HG02884 (cell line): ENCODE data around the gene THRAP3.

ENCODE experiments used
- ATAC-seq: cut with Tn5 transposase; IDR thresholded peaks from one replicate; pipeline ENCODE4 v1.9.1; 2021; ENCODE audit warnings: mild to moderate bottlenecking, moderate library complexity; ENCODE audit not compliant: unreplicated experiment

The THRAP3 gene

DNA sequence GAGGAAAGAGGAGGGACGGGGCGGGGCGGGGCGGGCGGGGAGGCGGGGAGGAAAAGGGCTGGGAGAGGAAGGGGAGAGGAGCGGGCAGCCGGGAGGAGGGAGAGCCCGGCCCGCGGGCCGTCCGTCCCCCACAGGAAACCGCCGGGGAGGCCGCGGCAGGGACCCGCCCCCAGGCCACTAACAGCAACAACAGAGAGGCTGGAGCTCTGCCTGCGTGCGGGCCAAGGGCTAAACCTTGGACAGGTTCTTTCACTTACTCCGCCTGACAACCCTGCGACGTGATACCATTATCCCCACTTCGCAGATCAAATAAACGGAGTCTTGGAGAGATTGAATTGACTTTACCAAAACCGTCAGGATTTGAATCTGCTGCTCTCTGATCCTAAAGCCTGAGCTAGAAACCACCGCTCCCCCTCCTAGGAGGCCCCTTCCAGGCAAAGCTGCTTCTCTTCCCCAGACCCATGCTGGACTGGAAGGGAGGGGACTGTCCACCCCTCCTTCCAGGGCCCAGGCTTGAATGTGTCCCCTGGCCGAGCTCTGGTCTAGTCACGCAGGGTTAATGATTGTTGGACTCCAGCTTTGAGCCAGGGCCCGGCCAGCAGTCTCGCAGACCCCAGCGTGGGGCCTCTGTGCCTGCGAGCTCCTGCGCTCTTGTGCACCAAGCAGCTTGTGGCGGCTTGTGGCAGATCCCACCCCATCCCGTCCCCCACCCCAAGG is 99.6 kb downstream of the THRAP3 start, which contains the start of gene EVA1B:
TSS of gene EVA1B (minus strand) at position 10 of the 717 bp plus-strand sequence. CDS start 608 bp downstream, outside the sequence.
- ATAC-seq = no peak

DNA sequence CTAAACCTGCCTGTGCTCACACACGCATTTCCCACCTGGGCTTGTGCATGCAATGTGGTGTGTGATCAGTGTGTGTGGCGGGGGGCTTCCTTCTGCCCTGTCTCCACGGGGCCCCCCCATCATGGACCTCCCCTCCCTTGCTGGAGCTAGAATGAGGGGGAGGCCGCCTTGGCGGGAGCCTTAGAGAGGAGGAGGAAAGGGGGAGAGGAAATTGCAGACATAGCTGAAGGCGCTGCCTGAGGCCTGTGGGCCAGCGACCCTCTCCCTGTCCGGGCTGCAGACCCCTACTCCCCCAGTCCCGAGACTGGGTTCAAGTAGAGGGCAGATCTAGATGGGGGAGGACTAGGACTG is 100.1 kb downstream of the THRAP3 start:
- no peak for ATAC-seq

DNA sequence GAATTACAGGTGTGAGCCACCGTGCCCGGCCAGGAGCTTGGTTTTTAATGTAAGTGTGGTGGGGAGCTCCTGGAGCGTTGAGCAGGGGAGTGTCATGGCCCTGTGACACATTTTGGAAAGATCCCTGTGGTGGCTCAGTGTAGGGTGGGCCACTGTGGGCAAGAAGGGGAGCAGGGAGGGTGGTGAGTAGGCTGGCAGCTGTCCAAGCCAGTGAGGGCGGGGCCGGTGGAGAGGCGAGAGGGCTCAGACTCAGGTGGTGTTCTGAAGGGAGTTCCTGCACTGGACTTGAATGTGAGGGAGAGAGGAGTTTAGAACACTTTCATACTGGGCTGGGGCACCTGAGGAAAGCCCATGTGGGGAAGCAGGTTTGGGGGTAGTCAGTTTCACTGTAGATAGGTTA is 102.3 kb downstream of the THRAP3 start:
- ATAC-seq = no peak

DNA sequence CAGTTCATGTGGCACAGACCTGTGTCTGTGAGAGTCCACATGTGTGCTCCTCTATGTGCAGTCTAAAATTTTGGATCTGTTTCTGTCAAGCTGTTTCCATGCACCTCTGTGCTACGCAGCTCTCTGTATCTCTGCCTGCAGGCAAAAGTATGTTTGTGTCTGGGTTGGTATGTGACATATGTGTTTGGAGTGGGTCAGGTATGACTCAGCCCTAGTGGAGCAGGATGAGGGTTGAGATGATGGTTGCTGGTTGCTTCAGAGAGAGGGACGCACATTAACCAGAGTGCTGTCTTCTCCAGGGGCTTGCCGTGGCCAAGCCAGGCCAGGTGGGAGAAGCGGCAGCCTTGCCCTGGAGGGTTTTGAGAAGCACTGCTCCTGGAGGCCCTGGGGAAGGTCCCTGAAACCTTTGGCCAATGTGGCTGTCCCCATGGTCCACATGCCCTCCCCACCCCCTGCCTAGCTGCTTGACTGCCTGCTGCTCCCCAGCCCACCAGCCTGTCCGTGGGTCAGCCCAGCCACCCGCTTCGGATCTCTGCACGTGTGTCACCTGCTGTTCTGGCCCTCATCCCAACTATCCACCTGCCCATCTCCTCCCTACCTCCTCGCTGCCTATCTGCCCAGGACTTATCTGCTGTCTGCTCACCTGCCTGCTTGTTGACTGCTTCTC is 103.3 kb downstream of the THRAP3 start:
- no peak for ATAC-seq

DNA sequence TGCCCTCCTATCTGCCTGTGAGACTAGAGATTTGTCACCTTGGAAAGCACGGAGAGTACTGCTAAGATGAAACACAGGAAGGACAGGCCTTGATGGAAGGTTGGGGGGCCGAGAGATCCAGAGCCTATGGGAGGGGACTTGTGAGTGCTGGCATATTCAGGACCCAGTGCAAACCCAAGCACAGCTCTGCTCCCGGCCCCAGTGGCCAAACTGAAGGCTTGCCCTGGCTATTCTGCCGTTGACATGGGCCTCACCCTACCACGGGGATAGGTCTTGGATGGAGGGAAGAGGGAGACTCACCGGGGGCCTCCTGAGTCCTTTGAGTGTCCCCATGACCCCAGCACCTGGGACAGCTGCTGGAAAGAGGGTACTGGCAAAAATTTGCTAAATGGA is 103.8 kb downstream of the THRAP3 start:
- ATAC-seq = no peak

GRCh38 chr1:36328713-36329112 is 104.5 kb downstream of the THRAP3 start:
- no peak for ATAC-seq

- ATAC-seq = no peak
Measured at GRCh38 chr1:36329817-36330216, 105.6 kb downstream of the THRAP3 start.

GRCh38 chr1:36330940-36331339 is 106.7 kb downstream of the THRAP3 start:
- ATAC-seq = no peak

GRCh38 chr1:36337830-36338229 is 113.6 kb downstream of the THRAP3 start:
- no peak for ATAC-seq

- ATAC-seq = no peak
Measured at GRCh38 chr1:36339215-36339614, 115.0 kb downstream of the THRAP3 start.

DNA sequence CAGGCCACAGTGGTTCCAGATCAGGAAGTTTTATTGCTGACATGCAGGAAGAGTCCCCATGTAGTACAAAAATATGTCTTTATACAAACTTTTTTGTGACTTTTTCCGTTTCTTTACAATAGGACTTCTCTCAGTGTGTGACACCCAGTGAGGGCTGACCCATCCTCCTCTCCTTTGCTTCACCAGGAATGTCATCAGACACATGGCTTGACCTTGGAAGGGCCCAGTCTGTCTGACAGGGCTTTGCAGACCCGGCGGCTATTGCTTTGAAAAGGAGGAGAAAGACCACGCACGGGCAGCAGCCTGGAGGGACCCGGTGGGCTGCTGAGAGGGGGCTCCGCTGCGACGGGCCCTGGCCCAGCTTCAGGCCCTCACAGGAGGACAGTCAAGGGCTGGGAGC is 115.4 kb downstream of the THRAP3 start:
- no peak for ATAC-seq

DNA sequence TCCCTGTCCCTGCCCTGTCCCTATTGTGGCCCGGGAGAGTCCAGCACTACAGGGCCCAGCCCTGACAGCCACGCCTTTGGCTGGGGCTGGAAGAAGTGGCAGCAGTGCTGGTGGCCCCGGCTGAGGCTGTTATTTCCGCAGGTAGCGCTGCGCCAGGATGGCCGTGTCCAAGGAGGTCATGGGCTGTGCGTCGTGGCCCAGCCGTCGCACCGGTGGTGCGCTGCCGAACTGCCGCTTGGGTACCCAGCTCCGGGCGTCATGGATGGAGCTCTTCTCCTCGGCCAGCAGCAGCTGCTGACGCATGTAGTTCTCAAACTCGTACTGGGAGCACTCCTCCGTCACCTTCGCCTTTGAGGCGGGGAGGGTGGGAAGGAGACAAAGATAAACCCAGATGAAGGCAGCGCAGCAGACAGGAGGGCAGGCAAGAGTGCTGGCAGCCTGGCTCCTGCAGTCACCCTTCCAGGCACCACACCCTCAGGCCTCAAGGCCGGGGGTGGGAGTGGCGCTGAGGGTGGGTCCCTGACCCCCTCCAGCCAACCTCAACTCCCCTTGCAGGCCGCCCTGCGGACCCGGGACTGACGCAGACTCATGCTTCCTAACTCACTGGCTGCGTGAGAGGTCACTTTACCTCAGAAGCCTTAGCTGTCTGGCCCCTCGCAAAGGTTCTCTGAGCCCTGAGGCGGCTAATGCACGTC is 117.5 kb downstream of the THRAP3 start:
- ATAC-seq = no peak

- no peak for ATAC-seq
Measured at GRCh38 chr1:36342426-36343185, 118.4 kb downstream of the THRAP3 start.

DNA sequence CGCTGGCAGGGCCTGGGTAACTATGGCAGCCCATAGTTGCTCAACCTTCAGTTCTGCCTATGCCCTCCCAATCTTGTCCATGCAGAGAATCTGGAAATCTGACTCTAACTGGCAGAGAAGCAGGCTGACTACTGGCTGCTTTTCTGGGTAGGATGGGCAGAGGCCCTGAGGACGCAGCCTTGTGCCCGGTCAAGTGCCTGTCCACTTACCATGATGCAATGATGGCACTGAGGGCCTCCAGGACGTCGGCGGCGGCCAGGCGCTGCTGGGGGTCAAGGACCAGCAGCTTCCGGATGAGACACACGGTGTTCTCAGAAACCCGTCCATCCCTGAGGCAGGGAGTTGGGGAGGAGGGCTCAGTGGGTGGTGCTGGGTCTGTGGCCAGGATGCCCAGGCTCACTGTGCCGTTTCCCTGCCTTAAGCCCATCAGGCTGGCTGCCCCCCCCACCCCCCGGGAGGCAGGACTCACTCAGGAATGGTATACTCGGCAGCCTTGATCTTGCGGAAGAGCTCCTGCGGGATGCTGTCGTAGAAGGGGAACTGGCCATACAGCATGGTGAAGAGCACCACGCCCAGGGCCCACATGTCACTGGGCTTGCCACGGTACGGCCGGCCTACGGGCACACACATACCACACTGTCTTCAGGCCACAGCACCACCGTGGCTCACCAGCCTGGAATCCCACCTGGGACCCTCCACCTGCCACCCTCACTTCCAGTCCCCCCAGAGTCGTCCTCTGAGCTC is 119.6 kb downstream of the THRAP3 start:
- no peak for ATAC-seq

DNA sequence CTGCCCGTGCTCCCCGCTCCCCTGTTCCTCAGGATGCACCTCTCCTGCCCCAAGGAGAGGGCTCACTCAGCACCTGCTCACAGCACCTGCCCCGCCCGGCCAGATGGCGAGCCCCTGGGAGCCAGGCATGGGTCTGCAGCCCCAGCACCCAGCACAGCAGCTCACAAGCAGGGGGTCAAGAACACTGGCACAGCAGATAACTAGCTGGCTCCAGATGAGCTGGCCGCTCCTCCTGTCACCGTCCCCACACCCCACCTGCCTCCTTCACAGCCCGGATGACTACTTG is 120.1 kb downstream of the THRAP3 start:
- ATAC-seq = no peak

DNA sequence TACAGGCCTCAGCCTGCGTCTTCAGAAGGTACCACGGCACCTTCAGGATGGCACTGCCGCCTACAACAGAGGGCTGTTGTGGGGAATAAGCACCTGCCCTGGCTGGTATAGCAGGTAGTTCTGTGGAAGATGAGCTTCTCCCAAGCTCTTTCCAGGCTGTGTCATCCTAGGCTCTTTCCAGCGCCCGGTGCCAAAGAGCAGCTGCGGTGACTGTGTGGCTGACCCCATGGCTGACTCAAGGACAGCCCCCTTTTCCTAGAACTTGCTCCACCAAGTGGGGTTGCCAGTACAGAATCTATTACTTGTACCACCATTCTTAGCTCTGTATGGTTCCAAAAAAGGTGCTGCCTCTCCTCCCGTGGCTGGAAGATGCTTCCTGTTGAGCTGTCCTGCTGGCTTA is 121.1 kb downstream of the THRAP3 start:
- ATAC-seq = no peak

- ATAC-seq = no peak
Measured at GRCh38 chr1:36346741-36347370, 122.6 kb downstream of the THRAP3 start.

GRCh38 chr1:36349241-36349671 is 125.0 kb downstream of the THRAP3 start:
- ATAC-seq = peak; percentile 78

DNA sequence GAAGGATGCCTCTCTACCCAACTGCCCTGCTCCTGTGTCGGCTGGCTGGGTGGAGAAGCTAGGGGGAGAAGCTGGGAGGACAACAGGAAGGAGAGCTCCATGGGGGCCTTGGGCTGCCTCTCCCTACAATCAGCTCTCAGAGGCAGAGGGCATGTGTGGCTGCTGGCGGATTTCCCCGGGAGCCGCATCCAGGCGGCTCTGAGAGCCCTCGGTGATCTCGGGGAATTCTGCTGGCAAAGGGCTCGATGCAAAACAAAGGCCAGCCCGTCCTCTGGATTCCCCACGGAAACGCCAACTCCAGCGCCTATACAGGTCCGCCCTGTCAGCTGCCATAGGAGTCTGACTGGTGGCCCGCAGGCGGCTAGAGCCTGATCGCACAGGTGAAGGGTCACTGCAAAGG is 125.6 kb downstream of the THRAP3 start:
- ATAC-seq = no peak

DNA sequence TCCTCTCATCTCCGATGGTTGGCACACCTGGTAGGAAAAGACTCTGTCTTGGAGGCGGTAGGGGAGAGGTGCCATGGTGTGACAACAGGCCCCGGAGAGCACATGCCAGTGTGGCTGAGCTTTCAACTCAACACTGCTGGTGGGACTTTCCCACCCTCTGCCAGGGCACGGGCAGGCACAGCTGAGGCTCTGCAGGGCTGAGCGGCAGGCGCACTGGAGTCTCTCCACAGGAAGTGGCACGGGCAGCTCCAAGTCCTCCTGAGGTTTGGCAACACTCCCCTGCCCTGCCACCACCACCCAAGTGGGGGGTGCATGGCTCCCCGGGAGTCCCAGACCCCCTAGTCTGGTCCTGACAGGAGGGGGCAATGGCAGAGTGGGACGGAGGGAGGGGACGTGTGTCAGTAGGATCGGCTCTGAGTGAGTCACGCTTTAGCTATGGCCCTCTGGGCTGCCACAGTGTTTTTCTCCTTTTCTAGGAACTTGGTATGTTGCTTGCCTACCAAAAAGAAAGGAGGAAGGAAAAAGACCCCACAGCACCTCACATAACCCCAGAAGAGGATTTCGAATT is 126.5 kb downstream of the THRAP3 start:
- no peak for ATAC-seq
